ENCODE data around the gene ZFHX3. TPM values are rescaled to one million over a fixed set of nuclear protein-coding genes. Genes with fewer than 3 reads are reported as not detected.
A peak's percentile ranks its signal among the peaks of the same experiment; 100 is the strongest.

ZFHX3 gene
- total and polyA plus RNA-seq, 2 of the 8 experiments (the other 6 are each of a cell fraction or from before 2014, with no cell fraction given) = 0.08 to 0.99 TPM

DNA sequence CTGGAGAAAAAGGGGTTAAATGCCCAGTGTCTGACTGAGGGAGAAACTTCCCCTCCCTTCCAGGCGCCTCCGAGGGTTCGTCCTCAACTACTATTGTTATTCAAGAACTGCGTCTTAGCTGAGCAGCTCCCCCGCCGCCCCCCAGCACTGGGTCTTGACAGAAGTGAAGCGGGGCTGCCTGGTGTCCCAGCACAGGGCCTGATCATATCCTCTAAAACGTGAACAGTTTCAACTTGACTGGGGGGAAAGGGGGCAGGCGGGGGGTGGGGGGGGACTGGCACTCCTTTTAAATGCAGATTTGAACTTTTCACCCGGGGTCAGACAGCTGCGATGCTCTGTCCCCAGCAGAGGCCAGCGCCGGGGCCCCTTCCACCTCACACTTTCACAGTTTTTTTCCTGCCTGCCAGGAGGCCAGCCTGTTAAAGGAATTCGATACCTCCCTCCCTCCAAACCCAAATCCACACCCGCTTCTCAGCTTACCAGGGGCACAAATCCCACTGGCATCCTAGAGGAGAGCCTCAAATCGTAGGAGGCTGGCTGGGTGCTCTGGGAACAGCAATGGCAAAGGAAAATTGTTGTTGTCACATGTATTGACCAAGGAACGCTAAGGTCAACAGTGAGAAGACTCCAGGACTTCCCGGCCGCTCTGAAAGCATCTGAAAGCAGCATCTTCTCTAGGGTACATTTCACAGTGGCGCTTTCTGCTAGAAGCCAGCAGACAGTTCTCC, 14.5 kb downstream of the ZFHX3 start (continued):
- TF ChIP-seq, protein P1, sequence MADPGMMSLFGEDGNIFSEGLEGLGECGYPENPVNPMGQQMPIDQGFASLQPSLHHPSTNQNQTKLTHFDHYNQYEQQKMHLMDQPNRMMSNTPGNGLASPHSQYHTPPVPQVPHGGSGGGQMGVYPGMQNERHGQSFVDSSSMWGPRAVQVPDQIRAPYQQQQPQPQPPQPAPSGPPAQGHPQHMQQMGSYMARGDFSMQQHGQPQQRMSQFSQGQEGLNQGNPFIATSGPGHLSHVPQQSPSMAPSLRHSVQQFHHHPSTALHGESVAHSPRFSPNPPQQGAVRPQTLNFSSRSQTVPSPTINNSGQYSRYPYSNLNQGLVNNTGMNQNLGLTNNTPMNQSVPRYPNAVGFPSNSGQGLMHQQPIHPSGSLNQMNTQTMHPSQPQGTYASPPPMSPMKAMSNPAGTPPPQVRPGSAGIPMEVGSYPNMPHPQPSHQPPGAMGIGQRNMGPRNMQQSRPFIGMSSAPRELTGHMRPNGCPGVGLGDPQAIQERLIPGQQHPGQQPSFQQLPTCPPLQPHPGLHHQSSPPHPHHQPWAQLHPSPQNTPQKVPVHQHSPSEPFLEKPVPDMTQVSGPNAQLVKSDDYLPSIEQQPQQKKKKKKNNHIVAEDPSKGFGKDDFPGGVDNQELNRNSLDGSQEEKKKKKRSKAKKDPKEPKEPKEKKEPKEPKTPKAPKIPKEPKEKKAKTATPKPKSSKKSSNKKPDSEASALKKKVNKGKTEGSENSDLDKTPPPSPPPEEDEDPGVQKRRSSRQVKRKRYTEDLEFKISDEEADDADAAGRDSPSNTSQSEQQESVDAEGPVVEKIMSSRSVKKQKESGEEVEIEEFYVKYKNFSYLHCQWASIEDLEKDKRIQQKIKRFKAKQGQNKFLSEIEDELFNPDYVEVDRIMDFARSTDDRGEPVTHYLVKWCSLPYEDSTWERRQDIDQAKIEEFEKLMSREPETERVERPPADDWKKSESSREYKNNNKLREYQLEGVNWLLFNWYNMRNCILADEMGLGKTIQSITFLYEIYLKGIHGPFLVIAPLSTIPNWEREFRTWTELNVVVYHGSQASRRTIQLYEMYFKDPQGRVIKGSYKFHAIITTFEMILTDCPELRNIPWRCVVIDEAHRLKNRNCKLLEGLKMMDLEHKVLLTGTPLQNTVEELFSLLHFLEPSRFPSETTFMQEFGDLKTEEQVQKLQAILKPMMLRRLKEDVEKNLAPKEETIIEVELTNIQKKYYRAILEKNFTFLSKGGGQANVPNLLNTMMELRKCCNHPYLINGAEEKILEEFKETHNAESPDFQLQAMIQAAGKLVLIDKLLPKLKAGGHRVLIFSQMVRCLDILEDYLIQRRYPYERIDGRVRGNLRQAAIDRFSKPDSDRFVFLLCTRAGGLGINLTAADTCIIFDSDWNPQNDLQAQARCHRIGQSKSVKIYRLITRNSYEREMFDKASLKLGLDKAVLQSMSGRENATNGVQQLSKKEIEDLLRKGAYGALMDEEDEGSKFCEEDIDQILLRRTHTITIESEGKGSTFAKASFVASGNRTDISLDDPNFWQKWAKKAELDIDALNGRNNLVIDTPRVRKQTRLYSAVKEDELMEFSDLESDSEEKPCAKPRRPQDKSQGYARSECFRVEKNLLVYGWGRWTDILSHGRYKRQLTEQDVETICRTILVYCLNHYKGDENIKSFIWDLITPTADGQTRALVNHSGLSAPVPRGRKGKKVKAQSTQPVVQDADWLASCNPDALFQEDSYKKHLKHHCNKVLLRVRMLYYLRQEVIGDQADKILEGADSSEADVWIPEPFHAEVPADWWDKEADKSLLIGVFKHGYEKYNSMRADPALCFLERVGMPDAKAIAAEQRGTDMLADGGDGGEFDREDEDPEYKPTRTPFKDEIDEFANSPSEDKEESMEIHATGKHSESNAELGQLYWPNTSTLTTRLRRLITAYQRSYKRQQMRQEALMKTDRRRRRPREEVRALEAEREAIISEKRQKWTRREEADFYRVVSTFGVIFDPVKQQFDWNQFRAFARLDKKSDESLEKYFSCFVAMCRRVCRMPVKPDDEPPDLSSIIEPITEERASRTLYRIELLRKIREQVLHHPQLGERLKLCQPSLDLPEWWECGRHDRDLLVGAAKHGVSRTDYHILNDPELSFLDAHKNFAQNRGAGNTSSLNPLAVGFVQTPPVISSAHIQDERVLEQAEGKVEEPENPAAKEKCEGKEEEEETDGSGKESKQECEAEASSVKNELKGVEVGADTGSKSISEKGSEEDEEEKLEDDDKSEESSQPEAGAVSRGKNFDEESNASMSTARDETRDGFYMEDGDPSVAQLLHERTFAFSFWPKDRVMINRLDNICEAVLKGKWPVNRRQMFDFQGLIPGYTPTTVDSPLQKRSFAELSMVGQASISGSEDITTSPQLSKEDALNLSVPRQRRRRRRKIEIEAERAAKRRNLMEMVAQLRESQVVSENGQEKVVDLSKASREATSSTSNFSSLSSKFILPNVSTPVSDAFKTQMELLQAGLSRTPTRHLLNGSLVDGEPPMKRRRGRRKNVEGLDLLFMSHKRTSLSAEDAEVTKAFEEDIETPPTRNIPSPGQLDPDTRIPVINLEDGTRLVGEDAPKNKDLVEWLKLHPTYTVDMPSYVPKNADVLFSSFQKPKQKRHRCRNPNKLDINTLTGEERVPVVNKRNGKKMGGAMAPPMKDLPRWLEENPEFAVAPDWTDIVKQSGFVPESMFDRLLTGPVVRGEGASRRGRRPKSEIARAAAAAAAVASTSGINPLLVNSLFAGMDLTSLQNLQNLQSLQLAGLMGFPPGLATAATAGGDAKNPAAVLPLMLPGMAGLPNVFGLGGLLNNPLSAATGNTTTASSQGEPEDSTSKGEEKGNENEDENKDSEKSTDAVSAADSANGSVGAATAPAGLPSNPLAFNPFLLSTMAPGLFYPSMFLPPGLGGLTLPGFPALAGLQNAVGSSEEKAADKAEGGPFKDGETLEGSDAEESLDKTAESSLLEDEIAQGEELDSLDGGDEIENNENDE (IDR thresholded peaks at IDR 0.05; ENCODE audit: insufficient replicate concordance, low read length) = no peak
- TF ChIP-seq SUZ12 (IDR thresholded peaks at IDR 0.05; ENCODE audit: low read length) (no peak; the same call in 1 of the 2 replicates), SIX5 (IDR thresholded peaks at IDR 0.05; ENCODE audit: low read depth, low read length) (no peak), SP4 (IDR thresholded peaks at IDR 0.05; ENCODE audit: low read length) (no peak), RNF2 (IDR thresholded peaks at IDR 0.05; ENCODE audit: borderline replicate concordance, low read depth, low read length, missing control alignments, poor library complexity, severe bottlenecking) (peak; percentile 3), POU5F1 (IDR thresholded peaks at IDR 0.05; ENCODE audit: low read depth, low read length) (peak; percentile 80; the same call in 1 of the 2 replicates)
- TF ChIP-seq, protein P2, sequence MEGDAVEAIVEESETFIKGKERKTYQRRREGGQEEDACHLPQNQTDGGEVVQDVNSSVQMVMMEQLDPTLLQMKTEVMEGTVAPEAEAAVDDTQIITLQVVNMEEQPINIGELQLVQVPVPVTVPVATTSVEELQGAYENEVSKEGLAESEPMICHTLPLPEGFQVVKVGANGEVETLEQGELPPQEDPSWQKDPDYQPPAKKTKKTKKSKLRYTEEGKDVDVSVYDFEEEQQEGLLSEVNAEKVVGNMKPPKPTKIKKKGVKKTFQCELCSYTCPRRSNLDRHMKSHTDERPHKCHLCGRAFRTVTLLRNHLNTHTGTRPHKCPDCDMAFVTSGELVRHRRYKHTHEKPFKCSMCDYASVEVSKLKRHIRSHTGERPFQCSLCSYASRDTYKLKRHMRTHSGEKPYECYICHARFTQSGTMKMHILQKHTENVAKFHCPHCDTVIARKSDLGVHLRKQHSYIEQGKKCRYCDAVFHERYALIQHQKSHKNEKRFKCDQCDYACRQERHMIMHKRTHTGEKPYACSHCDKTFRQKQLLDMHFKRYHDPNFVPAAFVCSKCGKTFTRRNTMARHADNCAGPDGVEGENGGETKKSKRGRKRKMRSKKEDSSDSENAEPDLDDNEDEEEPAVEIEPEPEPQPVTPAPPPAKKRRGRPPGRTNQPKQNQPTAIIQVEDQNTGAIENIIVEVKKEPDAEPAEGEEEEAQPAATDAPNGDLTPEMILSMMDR (IDR thresholded peaks at IDR 0.05; ENCODE audit: control extremely low read depth in 1 of 3, insufficient read depth in 1 of 3, low read depth in 1 of 3, low read length in 3 of 3) = no peak
